ENCODE measurements around the gene TRPM1. TPM values are rescaled to one million over a fixed set of nuclear protein-coding genes. Genes with fewer than 3 reads are reported as not detected.

Gene TRPM1
- total RNA-seq, 1 donor from 2014 or later = not detected

DNA sequence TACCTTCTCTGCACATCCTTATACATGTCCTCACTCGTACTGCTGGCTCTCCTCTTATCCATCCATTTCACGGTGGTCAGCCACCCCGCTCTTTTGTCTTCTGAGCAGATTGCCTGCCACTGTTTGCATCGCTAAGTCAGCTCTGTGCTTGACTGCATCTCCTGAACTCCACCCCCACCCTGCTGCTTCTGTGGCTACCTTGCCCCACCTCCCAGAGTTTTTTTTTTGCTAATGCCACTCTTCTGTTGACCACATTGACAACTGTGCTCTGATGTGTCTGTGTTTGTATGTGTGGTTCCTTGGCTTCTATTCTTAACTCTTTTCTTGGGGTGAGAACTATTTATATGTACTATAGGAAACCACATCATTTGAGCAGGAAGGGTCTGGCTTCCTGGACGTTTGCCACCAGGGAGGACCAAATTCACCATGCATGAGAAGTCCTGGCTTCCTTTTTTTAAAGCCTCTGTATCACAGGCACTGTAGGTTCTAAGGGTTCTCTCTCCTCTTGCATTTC lies 97.2 kb downstream of the TRPM1 start:
- Mint-ChIP-seq H3K9me3 (ENCODE audit: unreplicated experiment) (no peaks in the 10 kb centered on the region), H3K27me3 (ENCODE audit: low read depth, unreplicated experiment) (peaks cover 1% of the 10 kb centered on the region), H3K36me3 (ENCODE audit: low read depth, unreplicated experiment) (no peaks in the 10 kb centered on the region), H3K27ac (ENCODE audit: unreplicated experiment) (no peak overlapping the region), H3K4me3 (ENCODE audit: unreplicated experiment) (no peak overlapping the region), H3K4me1 (ENCODE audit: low read depth, unreplicated experiment) (peaks cover 6% of the 10 kb centered on the region)
- Histone ChIP-seq H3K4me3 (ENCODE audit: insufficient read depth, low read depth, low read length) (no peak overlapping the region), H3K27me3 (ENCODE audit: insufficient read depth, low read length) (peaks cover 5% of the 10 kb centered on the region), H3K4me1 (ENCODE audit: insufficient read depth, low read length) (peaks cover 4% of the 10 kb centered on the region), H3K79me2 (ENCODE audit: insufficient read depth, low read length) (no peaks in the 10 kb centered on the region), H3K4me2 (ENCODE audit: low read length) (peak overlapping the region; percentile 12), H3K9me3 (ENCODE audit: insufficient read depth, low read depth, low read length) (no peaks in the 10 kb centered on the region), H2AFZ (ENCODE audit: low read depth, low read length) (no peak overlapping the region), H3K27ac (ENCODE audit: low read depth, low read length) (no peak overlapping the region), H3K36me3 (ENCODE audit: insufficient read depth, low read length) (no peaks in the 10 kb centered on the region), H4K20me1 (ENCODE audit: insufficient read depth, low read length) (no peaks in the 10 kb centered on the region), H3K9ac (ENCODE audit: low read length) (no peak overlapping the region)
- DNase-seq (ENCODE audit: low read depth) = no peak
- FAIRE-seq = no peak
- TF ChIP-seq, protein P1, sequence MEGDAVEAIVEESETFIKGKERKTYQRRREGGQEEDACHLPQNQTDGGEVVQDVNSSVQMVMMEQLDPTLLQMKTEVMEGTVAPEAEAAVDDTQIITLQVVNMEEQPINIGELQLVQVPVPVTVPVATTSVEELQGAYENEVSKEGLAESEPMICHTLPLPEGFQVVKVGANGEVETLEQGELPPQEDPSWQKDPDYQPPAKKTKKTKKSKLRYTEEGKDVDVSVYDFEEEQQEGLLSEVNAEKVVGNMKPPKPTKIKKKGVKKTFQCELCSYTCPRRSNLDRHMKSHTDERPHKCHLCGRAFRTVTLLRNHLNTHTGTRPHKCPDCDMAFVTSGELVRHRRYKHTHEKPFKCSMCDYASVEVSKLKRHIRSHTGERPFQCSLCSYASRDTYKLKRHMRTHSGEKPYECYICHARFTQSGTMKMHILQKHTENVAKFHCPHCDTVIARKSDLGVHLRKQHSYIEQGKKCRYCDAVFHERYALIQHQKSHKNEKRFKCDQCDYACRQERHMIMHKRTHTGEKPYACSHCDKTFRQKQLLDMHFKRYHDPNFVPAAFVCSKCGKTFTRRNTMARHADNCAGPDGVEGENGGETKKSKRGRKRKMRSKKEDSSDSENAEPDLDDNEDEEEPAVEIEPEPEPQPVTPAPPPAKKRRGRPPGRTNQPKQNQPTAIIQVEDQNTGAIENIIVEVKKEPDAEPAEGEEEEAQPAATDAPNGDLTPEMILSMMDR (IDR thresholded peaks at IDR 0.05; ENCODE audit: insufficient read depth, low read depth, low read length) = no peak
- TF ChIP-seq EZH2 (IDR thresholded peaks at IDR 0.05; ENCODE audit: insufficient read depth, low read length) = no peak

GRCh38 chr15:31001702-31002101 lies 99.8 kb downstream of the TRPM1 start:
- Mint-ChIP-seq H3K27ac (ENCODE audit: unreplicated experiment) (no peak overlapping the region), H3K36me3 (ENCODE audit: low read depth, unreplicated experiment) (no peaks in the 10 kb centered on the region), H3K4me1 (ENCODE audit: low read depth, unreplicated experiment) (peaks cover 6% of the 10 kb centered on the region), H3K4me3 (ENCODE audit: unreplicated experiment) (no peak overlapping the region), H3K27me3 (ENCODE audit: low read depth, unreplicated experiment) (peaks cover 1% of the 10 kb centered on the region), H3K9me3 (ENCODE audit: unreplicated experiment) (no peaks in the 10 kb centered on the region)
- Histone ChIP-seq H3K79me2 (ENCODE audit: insufficient read depth, low read length) (no peaks in the 10 kb centered on the region), H3K27ac (ENCODE audit: low read depth, low read length) (no peak overlapping the region), H3K9ac (ENCODE audit: low read length) (no peak overlapping the region), H3K4me2 (ENCODE audit: low read length) (no peak overlapping the region), H2AFZ (ENCODE audit: low read depth, low read length) (no peak overlapping the region), H4K20me1 (ENCODE audit: insufficient read depth, low read length) (no peaks in the 10 kb centered on the region), H3K27me3 (ENCODE audit: insufficient read depth, low read length) (peaks cover 5% of the 10 kb centered on the region), H3K4me1 (ENCODE audit: insufficient read depth, low read length) (peaks cover 4% of the 10 kb centered on the region), H3K9me3 (ENCODE audit: insufficient read depth, low read depth, low read length) (no peaks in the 10 kb centered on the region), H3K36me3 (ENCODE audit: insufficient read depth, low read length) (no peaks in the 10 kb centered on the region), H3K4me3 (ENCODE audit: insufficient read depth, low read depth, low read length) (no peak overlapping the region)
- TF ChIP-seq, protein P1 (IDR thresholded peaks at IDR 0.05; ENCODE audit: insufficient read depth, low read depth, low read length) = no peak
- no peak for TF ChIP-seq EZH2 (IDR thresholded peaks at IDR 0.05; ENCODE audit: insufficient read depth, low read length)
- no peak for DNase-seq (ENCODE audit: low read depth)
- FAIRE-seq = peak; percentile 5

DNA sequence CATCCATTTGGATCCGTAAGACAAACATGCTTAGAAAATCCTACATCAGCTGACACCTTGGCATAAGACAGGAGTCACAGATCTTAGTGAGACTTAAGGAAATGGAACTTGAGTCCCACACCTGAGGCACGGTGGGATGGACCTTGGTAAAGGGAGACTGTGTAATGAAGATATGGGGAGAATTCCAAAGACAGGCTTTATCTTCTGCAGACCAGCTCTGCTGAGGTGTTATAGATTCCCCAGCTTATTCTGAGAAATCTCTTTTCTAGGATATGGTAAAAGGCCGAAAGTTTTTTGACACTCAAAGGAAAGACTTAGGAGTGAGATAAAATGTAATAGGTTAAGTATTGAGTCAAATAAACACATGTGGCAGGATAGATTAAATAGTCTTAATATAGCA lies 101.8 kb downstream of the TRPM1 start:
- H3K36me3 ChIP-seq (ENCODE audit: insufficient read depth, low read length) = no peaks in the 10 kb centered on the region
- peaks cover 2% of the 10 kb centered on the region for H3K27me3 ChIP-seq (ENCODE audit: insufficient read depth, low read length)
- no peaks in the 10 kb centered on the region for H3K79me2 ChIP-seq (ENCODE audit: insufficient read depth, low read length)
- no peaks in the 10 kb centered on the region for H4K20me1 ChIP-seq (ENCODE audit: insufficient read depth, low read length)
- H3K9me3 ChIP-seq (ENCODE audit: insufficient read depth, low read depth, low read length) = no peaks in the 10 kb centered on the region
- H3K4me3 ChIP-seq (ENCODE audit: insufficient read depth, low read depth, low read length) = no peak overlapping the region
- Mint-ChIP-seq H3K36me3 (ENCODE audit: low read depth, unreplicated experiment) (no peaks in the 10 kb centered on the region), H3K4me1 (ENCODE audit: low read depth, unreplicated experiment) (peaks cover 6% of the 10 kb centered on the region), H3K27ac (ENCODE audit: unreplicated experiment) (no peak overlapping the region), H3K27me3 (ENCODE audit: low read depth, unreplicated experiment) (peaks cover 1% of the 10 kb centered on the region), H3K9me3 (ENCODE audit: unreplicated experiment) (no peaks in the 10 kb centered on the region), H3K4me3 (ENCODE audit: unreplicated experiment) (no peak overlapping the region)
- H3K27ac ChIP-seq (ENCODE audit: low read depth, low read length) = no peak overlapping the region
- peaks cover 4% of the 10 kb centered on the region for H3K4me1 ChIP-seq (ENCODE audit: insufficient read depth, low read length)
- no peak overlapping the region for H3K4me2 ChIP-seq (ENCODE audit: low read length)
- TF ChIP-seq EZH2 (IDR thresholded peaks at IDR 0.05; ENCODE audit: insufficient read depth, low read length) = no peak
- TF ChIP-seq, protein P1 (IDR thresholded peaks at IDR 0.05; ENCODE audit: insufficient read depth, low read depth, low read length) = no peak
- FAIRE-seq (no peak), DNase-seq (ENCODE audit: low read depth) (no peak)
- no peak overlapping the region for H2AFZ ChIP-seq (ENCODE audit: low read depth, low read length)
- H3K9ac ChIP-seq (ENCODE audit: low read length) = no peak overlapping the region

All from astrocyte (in vitro differentiated cells and primary cell).